Suppressor macrophage treated with lipopolysaccharide for 1 hour (primary cell): Measurements from ENCODE around the gene LAMTOR2.
A peak's percentile ranks its signal among the peaks of the same experiment; 100 is the strongest.
"Not testable (repeated sequence)": the region's sequence is repeated elsewhere in the genome, so short reads cannot be mapped to it uniquely, and the experiment has no call there.

Source experiments
- DNase-seq, 3 donors: peaks; one replicate each; pipeline ENCODE4 v3.0.0-alpha.2; 2020 to 2022

LAMTOR2 gene

GRCh38 chr1:156052862-156053767 is 1.5 kb upstream of the LAMTOR2 start:
- peak; percentile 78 to 79 (median 79) for DNase-seq

GRCh38 chr1:156053768-156054499 is 648 bp upstream of the LAMTOR2 start, which contains the start of gene UBQLN4:
Gene UBQLN4 (minus strand): TSS chr1:156053798. CDS start chr1:156053701, 97 bp downstream.
- DNase-seq = peak; percentile 88 to 97 (median 93)

GRCh38 chr1:156055281-156056048 is 883 bp downstream of the LAMTOR2 start:
- peak; percentile 51 to 74 (median 55) for DNase-seq

GRCh38 chr1:156056326-156056849 is 1.8 kb downstream of the LAMTOR2 start:
- DNase-seq = no peak

GRCh38 chr1:156060937-156061636 is 6.5 kb downstream of the LAMTOR2 start, which contains the start of gene RAB25:
Gene RAB25 (plus strand): TSS chr1:156061160. CDS start chr1:156061401, 241 bp downstream.
- no peak for DNase-seq

- DNase-seq = no peak
Observed at GRCh38 chr1:156062189-156062588, 7.6 kb downstream of the LAMTOR2 start.

- DNase-seq = no peak
Observed at GRCh38 chr1:156063997-156064285, 9.4 kb downstream of the LAMTOR2 start.

GRCh38 chr1:156064615-156065014 is 10.0 kb downstream of the LAMTOR2 start:
- no peak for DNase-seq

- no peak for DNase-seq
Observed at GRCh38 chr1:156065212-156065611, 10.6 kb downstream of the LAMTOR2 start.

GRCh38 chr1:156065871-156066270 is 11.3 kb downstream of the LAMTOR2 start:
- DNase-seq = no peak

GRCh38 chr1:156067262-156067661 is 12.7 kb downstream of the LAMTOR2 start:
- DNase-seq = no peak

GRCh38 chr1:156069490-156070455 is 15.2 kb downstream of the LAMTOR2 start:
- no peak for DNase-seq

- DNase-seq = no peak
Observed at GRCh38 chr1:156070548-156070947, 16.0 kb downstream of the LAMTOR2 start.

- DNase-seq = not testable (repeated sequence)
Observed at GRCh38 chr1:156071332-156071816, 16.8 kb downstream of the LAMTOR2 start.

- no peak for DNase-seq
Observed at GRCh38 chr1:156072251-156072650, 17.7 kb downstream of the LAMTOR2 start.

GRCh38 chr1:156073110-156073687 is 18.6 kb downstream of the LAMTOR2 start:
- no peak for DNase-seq

- no peak for DNase-seq
Observed at GRCh38 chr1:156073740-156074139, 19.2 kb downstream of the LAMTOR2 start.

GRCh38 chr1:156074661-156075060 is 20.1 kb downstream of the LAMTOR2 start:
- DNase-seq = no peak

- DNase-seq = no peak
Observed at GRCh38 chr1:156075162-156075561, 20.6 kb downstream of the LAMTOR2 start.

GRCh38 chr1:156075775-156076204 is 21.2 kb downstream of the LAMTOR2 start:
- DNase-seq = no peak
